HCT116 (cell line): Measurements from ENCODE around the gene OVOL1. TPM values are rescaled to one million over a fixed set of nuclear protein-coding genes. Genes with fewer than 3 reads are reported as not detected.
A peak's percentile ranks its signal among the peaks of the same experiment; 100 is the strongest.

Experiments used
- ATAC-seq: fragments of 200-7000 bp; cut with Tn5 transposase; 2 replicates; pipeline ENCODE4 v1.9.1; 2020; ENCODE audit warnings: mild to moderate bottlenecking, moderate library complexity
- Bru-seq: library from RNA; stranded (reverse); fragments of 400-500 nt; gene quantifications from one replicate; lab custom pipeline; 2021; lab: Mats Ljungman, UMichigan
- BruChase-seq, 2 experiments: library from RNA; stranded (reverse); fragments of 400-500 nt; gene quantifications; one replicate each; lab custom pipeline; 2021; lab: Mats Ljungman, UMichigan
- BruUV-seq: library from RNA; stranded (reverse); fragments of 400-500 nt; replicated peaks from 2 replicates; lab custom pipeline; 2021; lab: Mats Ljungman, UMichigan
- CTCF ChIA-PET: fragments of 300-600 bp; sonication (Branson Sonifier 250); formaldehyde crosslinking; loops from one replicate; lab custom pipeline; 2021; ENCODE audit warnings: antibody characterized with exemption; lab: Charles Lee
- POLR2A ChIA-PET: fragments of 300-600, 350-600 bp; sonication (Branson Sonifier 250); formaldehyde crosslinking; loops from one replicate; lab custom pipeline; 2021; ENCODE audit warnings: antibody characterized with exemption; lab: Charles Lee
- RAD21 ChIA-PET, 2 experiments: fragments of 300-600 bp; sonication (Branson Sonifier 250); formaldehyde crosslinking; loops; one replicate each; lab custom pipeline; 2023; ENCODE audit warnings: low total read pairs in 2 of 2; ENCODE audit not compliant: uncharacterized antibody in 2 of 2, unreplicated experiment in 2 of 2, low non-redundant PET in 1 of 2; lab: Charles Lee
- DNase-seq: peaks from one replicate; pipeline ENCODE4 v3.0.0-alpha.2; 2010; ENCODE audit warnings: low read depth, low spot score
- H2AFZ ChIP-seq: fragments of 200-600 bp; shearing (Covaris generic), sonication (generic); 2 replicates; pipeline ENCODE4 v1.6.1; 2017; ENCODE audit warnings: low read depth, mixed run types, mixed read lengths, antibody characterized with exemption, low read length; ENCODE audit not compliant: poor library complexity, severe bottlenecking
- H3K27ac ChIP-seq: 2 replicates; pipeline ENCODE4 v1.5.1; 2012; ENCODE audit warnings: low read depth, low read length
- H3K27me3 ChIP-seq: fragments of 200-600 bp; sonication (generic); 2 replicates; pipeline ENCODE4 v1.6.1; 2016; ENCODE audit warnings: mixed run types, low read length, mixed read lengths; ENCODE audit not compliant: insufficient read depth
- H3K36me3 ChIP-seq, 2 experiments: fragments of 200-500 bp in 1 of 2; fragments of 200-600 bp in 1 of 2; sonication (Bioruptor generic) in 1 of 2; sonication (generic) in 1 of 2; 2 replicates each; pipeline versions ENCODE4 v1.5.1 to v1.6.1; 2014 to 2016; ENCODE audit warnings: low read length in 2 of 2, inconsistent platforms in 1 of 2, mixed read lengths in 1 of 2, mixed run types in 1 of 2; ENCODE audit not compliant: insufficient read depth in 2 of 2, control insufficient read depth in 1 of 2
- H3K4me1 ChIP-seq, 2 experiments: fragments of 200-600 bp in 1 of 2; sonication (generic) in 1 of 2; 2 replicates each; pipeline versions ENCODE4 v1.5.1 to v1.6.1; 2012 to 2017; ENCODE audit warnings: low read length in 2 of 2, inconsistent platforms in 1 of 2, mild to moderate bottlenecking in 1 of 2, mixed read lengths in 1 of 2, mixed run types in 1 of 2, moderate library complexity in 1 of 2; ENCODE audit not compliant: insufficient read depth in 2 of 2, control insufficient read depth in 1 of 2
- H3K4me2 ChIP-seq: fragments of 200-600 bp; sonication (generic); 2 replicates; pipeline ENCODE4 v1.6.1; 2017; ENCODE audit warnings: mixed run types, low read length, mixed read lengths
- H3K4me3 ChIP-seq, 2 experiments: fragments of 200-600 bp in 1 of 2; sonication (generic) in 1 of 2; replicated peaks in 1 of 2; 2 replicates each; pipeline ENCODE4 v1.5.1; 2011 to 2016; ENCODE audit warnings: low read length in 2 of 2, control low read depth in 1 of 2, low read depth in 1 of 2, mild to moderate bottlenecking in 1 of 2, mixed read lengths in 1 of 2, mixed run types in 1 of 2
- H3K79me2 ChIP-seq: fragments of 200-600 bp; sonication (generic); 2 replicates; pipeline ENCODE4 v1.6.1; 2017; ENCODE audit warnings: mild to moderate bottlenecking, mixed run types, low read length, moderate library complexity, mixed read lengths; ENCODE audit not compliant: insufficient read depth
- H3K9ac ChIP-seq: fragments of 200-600 bp; sonication (generic); 2 replicates; pipeline ENCODE4 v1.6.1; 2016; ENCODE audit warnings: low read length, mixed read lengths
- H3K9me2 ChIP-seq: fragments of 200-600 bp; sonication (generic), shearing (Covaris generic); 2 replicates; pipeline ENCODE4 v1.6.1; 2017; ENCODE audit warnings: mixed run types, mild to moderate bottlenecking, moderate library complexity; ENCODE audit not compliant: insufficient read depth
- H3K9me3 ChIP-seq, 2 experiments: fragments of 200-500 bp in 1 of 2; fragments of 200-600 bp in 1 of 2; sonication (Bioruptor generic) in 1 of 2; sonication (generic) in 1 of 2; 2 replicates each; pipeline ENCODE4 v1.6.1; 2014 to 2017; ENCODE audit warnings: low read length in 2 of 2, mixed read lengths in 2 of 2, inconsistent platforms in 1 of 2, low read depth in 1 of 2, mild to moderate bottlenecking in 1 of 2, mixed run types in 1 of 2, moderate library complexity in 1 of 2; ENCODE audit not compliant: control insufficient read depth in 1 of 2, insufficient read depth in 1 of 2
- H4K20me1 ChIP-seq: fragments of 200-600 bp; sonication (generic), shearing (Covaris generic); 2 replicates; pipeline ENCODE4 v1.6.1; 2017; ENCODE audit warnings: mixed run types, mild to moderate bottlenecking, moderate library complexity; ENCODE audit not compliant: insufficient read depth
- ATF3 ChIP-seq: IDR thresholded peaks from 2 replicates; pipeline ENCODE4 v1.6.1; 2012
- CBX3 ChIP-seq: IDR thresholded peaks from 2 replicates; pipeline ENCODE4 v1.6.1; 2012; ENCODE audit warnings: low read depth
- EGR1 ChIP-seq: IDR thresholded peaks from 2 replicates; pipeline ENCODE4 v1.6.1; 2012; ENCODE audit warnings: low read depth
- EZH2phosphoT487 ChIP-seq: fragments of 200-600 bp; IDR thresholded peaks from 2 replicates; pipeline ENCODE4 v1.6.1; 2018; ENCODE audit warnings: antibody characterized with exemption, borderline replicate concordance
- JUND ChIP-seq: IDR thresholded peaks from 2 replicates; pipeline ENCODE4 v1.6.1; 2012
- MAX ChIP-seq: IDR thresholded peaks from 2 replicates; pipeline ENCODE4 v1.6.1; 2012
- POLR2A ChIP-seq: IDR thresholded peaks from 2 replicates; pipeline ENCODE4 v1.7.0; 2011; ENCODE audit warnings: borderline replicate concordance; ENCODE audit not compliant: insufficient read depth, insufficient read length; ENCODE audit errors: extremely low read depth
- POLR2AphosphoS5 ChIP-seq: IDR thresholded peaks from 2 replicates; pipeline ENCODE4 v1.6.1; 2011; ENCODE audit warnings: mild to moderate bottlenecking, low read depth, low read length, moderate library complexity
- RAD21 ChIP-seq: IDR thresholded peaks from 2 replicates; pipeline ENCODE4 v1.6.1; 2012; ENCODE audit warnings: low read depth, mild to moderate bottlenecking
- REST ChIP-seq: IDR thresholded peaks from 2 replicates; pipeline ENCODE4 v1.6.1; 2012; ENCODE audit warnings: low read depth
- SP1 ChIP-seq: IDR thresholded peaks from 2 replicates; pipeline ENCODE4 v1.6.1; 2012; ENCODE audit warnings: low read depth
- TCF7L2 ChIP-seq: IDR thresholded peaks from 2 replicates; pipeline ENCODE4 v1.7.0; 2011; ENCODE audit warnings: borderline replicate concordance, inconsistent platforms; ENCODE audit not compliant: insufficient read depth, insufficient read length; ENCODE audit errors: extremely low read depth
- YY1 ChIP-seq: IDR thresholded peaks from 2 replicates; pipeline ENCODE4 v1.6.1; 2011; ENCODE audit warnings: low read length, low read depth, moderate library complexity, mild to moderate bottlenecking; ENCODE audit not compliant: insufficient replicate concordance; ENCODE audit errors: extremely low read depth
- ZFX ChIP-seq: fragments of 450-650 bp; IDR thresholded peaks from 2 replicates; pipeline ENCODE4 v1.6.1; 2017
- ZNF274 ChIP-seq: fragments of 200-500 bp; sonication (Bioruptor generic); IDR thresholded peaks from 2 replicates; pipeline ENCODE4 v1.6.1; 2014; ENCODE audit warnings: mild to moderate bottlenecking, low read depth, low read length, inconsistent platforms
- intact Hi-C: fragments of 100-400 bp; cut with micrococcal nuclease; formaldehyde crosslinking; loops from 2 replicates; pipeline ENCODE4 v1.10.0; 2022
- long read RNA-seq: library from polyadenylated mRNA; unstranded; transcript quantifications from one replicate; pipeline ENCODE4 v2.0.0, GENCODE V29; 2021; ENCODE audit not compliant: unreplicated experiment
- polyA plus RNA-seq: library from polyadenylated mRNA; unstranded; fragments of >200 nt; gene quantifications from 2 replicates; pipeline ENCODE4 v1.2.1, GENCODE V29; 2012; ENCODE audit warnings: missing spikeins
- total RNA-seq: library from RNA; stranded (reverse); gene quantifications from one replicate; pipeline ENCODE4 v1.2.1, GENCODE V29; 2021; ENCODE audit not compliant: unreplicated experiment

OVOL1 gene
- total RNA-seq = 14.7 TPM
- 14.2 and 16.3 TPM in 2 replicates for polyA plus RNA-seq
- Bru-seq, nascent RNA = percentile 65 among the genes with signal in this experiment
- percentile 63 among the genes with signal in this experiment for BruChase-seq, experiment 1, labeled RNA remaining after a 6-hour chase
- BruChase-seq, experiment 2, labeled RNA remaining after a 2-hour chase = percentile 72 among the genes with signal in this experiment
- long read RNA-seq, transcript OVOL1-201 (4 exons, 3,034 nt) = major isoform, 7 of 19 reads
- long read RNA-seq, partial matches to known transcripts = 12 of 19 reads
- long read RNA-seq, other reads (novel, unspliced or antisense) = 0 of 19 reads

- Histone ChIP-seq H4K20me1 (no peaks in the 10 kb centered on the region), H2AFZ (no peak within 1 kb of the TSS), H3K4me1 (peaks cover 50 to 81% of the 10 kb centered on the region in 2 experiments), H3K9me3 (no peaks in the 10 kb centered on the region), H3K9me2 (no peaks in the 10 kb centered on the region), H3K4me2 (peak within 1 kb of the TSS; percentile 94), H3K9ac (peak within 1 kb of the TSS; percentile 79), H3K4me3 (peak within 1 kb of the TSS; percentile 69 to 75), H3K27me3 (no peaks in the 10 kb centered on the region), H3K79me2 (peaks cover 42% of the 10 kb centered on the region), H3K36me3 (no peaks in the 10 kb centered on the region), H3K27ac (peak within 1 kb of the TSS; percentile 72)
- BruUV-seq = TSS peak; percentile 59
- TF ChIP-seq ZFX = peak; percentile 51
- peak; percentile 91 for TF ChIP-seq POLR2AphosphoS5
- TF ChIP-seq POLR2A = no peak
- TF ChIP-seq CBX3 = no peak
- CTCF ChIA-PET = no interaction called here
- POLR2A ChIA-PET = interaction anchor here (0.6 to 1.0 kb wide), 5 partner anchors 35 to 373 kb away, joined by 3 to 6 read pairs (median 4); no protein-coding TSS in a partner anchor
- ATAC-seq (peak; percentile 52), DNase-seq (peak; percentile 56)
- intact Hi-C loops = no loop called here
- RAD21 ChIA-PET = interaction anchor here in 1 of 2 experiments (0.6 kb wide), 1 partner anchor 18 kb away, joined by 4 read pairs; no protein-coding TSS in a partner anchor
Measured at GRCh38 chr11:65786786-65787636, at the start of gene OVOL1. TSS of gene OVOL1 (plus strand) at chr11:65787063. CDS start at chr11:65787374, 311 bp downstream.

GRCh38 chr11:65739022-65739421, 47.8 kb upstream of the OVOL1 start:
- Histone ChIP-seq H3K4me1 (peaks cover 0 to 5% of the 10 kb centered on the region in 2 experiments; a peak in 1 of 4 replicates), H3K36me3 (no peaks in the 10 kb centered on the region), H3K4me3 (no peak overlapping the region), H3K4me2 (no peak overlapping the region)
- DNase-seq (no peak), ATAC-seq (no peak)
- ChIA-PET CTCF (no interaction called here), POLR2A (no interaction called here), RAD21 (no interaction called here)
- TF ChIP-seq TCF7L2 = no peak
- TF ChIP-seq EGR1 = no peak
- TF ChIP-seq ZNF274 = no peak
- no peak for TF ChIP-seq SP1
- TF ChIP-seq EZH2phosphoT487 = no peak
- TF ChIP-seq RAD21 = no peak
- no peak for TF ChIP-seq REST
- no peak for TF ChIP-seq JUND
- TF ChIP-seq YY1 = no peak
- no peak for TF ChIP-seq MAX
- no peak for TF ChIP-seq ATF3
- TF ChIP-seq, all 23 proteins: peak for 0
- Histone ChIP-seq H3K9me3 (peaks cover 7 to 11% of the 10 kb centered on the region in 2 experiments; a peak in 2 of 4 replicates), H4K20me1 (no peaks in the 10 kb centered on the region), H2AFZ (no peak overlapping the region), H3K79me2 (no peaks in the 10 kb centered on the region), H3K27me3 (no peaks in the 10 kb centered on the region), H3K9ac (no peak overlapping the region), H3K9me2 (no peaks in the 10 kb centered on the region), H3K27ac (no peak overlapping the region)
- intact Hi-C loops = no loop called here
- no TSS peak for BruUV-seq
